Ectodermal cell (in vitro differentiated cells): ENCODE data around the gene CD302. TPM values are rescaled to one million over a fixed set of nuclear protein-coding genes. Genes with fewer than 3 reads are reported as not detected.
"Not testable (repeated sequence)": the region's sequence is repeated elsewhere in the genome, so short reads cannot be mapped to it uniquely, and the experiment has no call there.

ENCODE experiments used
- H3K27ac ChIP-seq: 2 replicates; pipeline ENCODE4 v1.7.0; 2013; ENCODE audit warnings: mild to moderate bottlenecking, low read depth, low read length; ENCODE audit not compliant: insufficient read depth, poor library complexity, severe bottlenecking
- H3K27me3 ChIP-seq: 2 replicates; pipeline ENCODE4 v1.7.0; 2013; ENCODE audit warnings: mild to moderate bottlenecking, low read length; ENCODE audit not compliant: insufficient read depth, control insufficient read depth, poor library complexity, severe bottlenecking
- H3K36me3 ChIP-seq: one replicate; pipeline ENCODE4 v1.7.0; 2013; ENCODE audit warnings: low read length; ENCODE audit not compliant: control insufficient read depth, insufficient read depth
- H3K4me1 ChIP-seq: one replicate; pipeline ENCODE4 v1.7.0; 2013; ENCODE audit warnings: low read length; ENCODE audit not compliant: control insufficient read depth, insufficient read depth
- H3K4me3 ChIP-seq: 2 replicates; pipeline ENCODE4 v1.7.0; 2013; ENCODE audit warnings: low read depth, low read length, control low read depth; ENCODE audit not compliant: insufficient read depth
- H3K9me3 ChIP-seq: 2 replicates; pipeline ENCODE4 v1.7.0; 2013; ENCODE audit warnings: mild to moderate bottlenecking, low read length, moderate library complexity; ENCODE audit not compliant: control insufficient read depth
- whole genome bisulfite sequencing, 2 experiments: methylation state at CpG; one replicate each; pipeline ENCODE4 v1.1.7; 2013; ENCODE audit warnings: missing lambda C conversion rate in 2 of 2; 5-methylcytosine and 5-hydroxymethylcytosine counted together
- polyA plus RNA-seq, 4 experiments: library from polyadenylated mRNA; stranded (reverse); fragments of 50-300 nt; gene quantifications; one replicate each; pipeline ENCODE4 v1.2.3, GENCODE V29; 2013

The CD302 gene, protein sequence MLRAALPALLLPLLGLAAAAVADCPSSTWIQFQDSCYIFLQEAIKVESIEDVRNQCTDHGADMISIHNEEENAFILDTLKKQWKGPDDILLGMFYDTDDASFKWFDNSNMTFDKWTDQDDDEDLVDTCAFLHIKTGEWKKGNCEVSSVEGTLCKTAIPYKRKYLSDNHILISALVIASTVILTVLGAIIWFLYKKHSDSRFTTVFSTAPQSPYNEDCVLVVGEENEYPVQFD
- polyA plus RNA-seq (2013, experiment 1 of 4), result 1.1 TPM
- polyA plus RNA-seq (2013, experiment 2 of 4), result 1.2 TPM
- 1.2 TPM for polyA plus RNA-seq (2013, experiment 3 of 4)
- polyA plus RNA-seq (2013, experiment 4 of 4), result 1.4 TPM

DNA sequence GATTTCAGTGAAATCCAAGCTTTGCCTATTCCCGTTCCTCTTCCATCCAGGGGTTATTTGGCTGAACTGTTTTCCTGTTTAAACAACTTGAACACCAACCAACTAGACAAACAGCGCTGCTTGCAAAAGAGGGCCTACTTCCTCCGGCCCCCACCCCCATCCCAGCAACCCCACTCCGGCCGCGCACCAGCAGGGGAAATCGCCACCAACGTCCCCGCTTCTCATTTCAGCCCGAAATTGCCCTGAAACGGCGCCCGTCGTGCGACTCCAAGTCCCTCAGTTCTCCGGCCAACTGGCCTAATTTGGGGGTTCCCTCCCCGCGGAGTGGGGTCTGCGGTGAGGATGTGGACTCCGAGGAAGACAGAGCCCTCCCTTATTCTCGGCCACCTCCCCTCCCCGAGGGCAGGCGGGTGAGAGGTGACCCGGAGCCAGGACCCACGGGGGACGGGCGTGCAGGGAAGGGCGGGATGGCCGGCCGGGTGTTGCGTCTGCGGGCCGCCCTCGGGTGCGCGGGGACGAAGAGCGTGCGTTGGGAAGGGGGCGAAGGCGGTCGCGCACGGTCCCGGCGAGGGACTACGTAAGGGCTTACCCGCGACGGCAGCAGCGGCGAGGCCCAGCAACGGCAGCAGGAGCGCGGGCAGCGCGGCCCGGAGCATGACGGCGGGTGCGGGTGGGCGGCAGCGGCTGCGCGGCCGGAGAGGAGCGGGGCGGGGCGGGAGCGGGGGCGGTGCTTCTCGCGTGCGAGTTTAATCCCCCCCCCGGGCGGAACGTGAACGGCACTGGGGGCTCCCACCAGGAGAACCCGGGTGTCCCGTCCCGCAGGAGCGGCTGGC lies at the start of gene CD302:
TSS of gene CD302 (minus strand) at position 666 of the 833 bp plus-strand sequence. CDS start at position 656, 10 bp downstream.
- 3 to 4% methylated on average over 82 of the region's 82 CpGs for WGBS, 2 experiments
- no peak within 1 kb of the TSS for H3K27ac ChIP-seq

GRCh38 chr2:159846564-159846963 lies 48.6 kb upstream of the CD302 start:
- no peaks in the 10 kb centered on the region for H3K9me3 ChIP-seq

More for the DNA sequence above, at the start of gene CD302:
- H3K9me3 ChIP-seq, result no peaks in the 10 kb centered on the region
- H3K27me3 ChIP-seq, result peaks cover 47% of the 10 kb centered on the region
- H3K4me3 ChIP-seq, result peak within 1 kb of the TSS; percentile 45
- H3K4me1 ChIP-seq, result no peaks in the 10 kb centered on the region
- no peaks in the 10 kb centered on the region for H3K36me3 ChIP-seq

GRCh38 chr2:159840616-159841015 lies 42.6 kb upstream of the CD302 start:
- Histone ChIP-seq H3K4me1 (no peaks in the 10 kb centered on the region), H3K27me3 (no peaks in the 10 kb centered on the region), H3K4me3 (no peak overlapping the region), H3K36me3 (no peaks in the 10 kb centered on the region), H3K27ac (no peak overlapping the region), H3K9me3 (no peaks in the 10 kb centered on the region)
- 89 to 93% methylated on average over 5 of the region's 5 CpGs for WGBS, 2 experiments

More at GRCh38 chr2:159846564-159846963, 48.6 kb upstream of the CD302 start:
- H3K36me3 ChIP-seq, result no peaks in the 10 kb centered on the region
- H3K27ac ChIP-seq, result no peak overlapping the region
- 100% methylated on average over 1 of the region's 2 CpGs; no CpG with 5 or more reads in 1 of the 2 experiments for WGBS, 2 experiments
- no peaks in the 10 kb centered on the region for H3K4me1 ChIP-seq
- no peaks in the 10 kb centered on the region for H3K27me3 ChIP-seq
- no peak overlapping the region for H3K4me3 ChIP-seq

GRCh38 chr2:159832858-159833257 lies 34.9 kb upstream of the CD302 start:
- Histone ChIP-seq H3K4me3 (no peak overlapping the region), H3K27me3 (peaks cover 56% of the 10 kb centered on the region), H3K9me3 (no peaks in the 10 kb centered on the region), H3K27ac (no peak overlapping the region), H3K4me1 (no peaks in the 10 kb centered on the region), H3K36me3 (no peaks in the 10 kb centered on the region)

DNA sequence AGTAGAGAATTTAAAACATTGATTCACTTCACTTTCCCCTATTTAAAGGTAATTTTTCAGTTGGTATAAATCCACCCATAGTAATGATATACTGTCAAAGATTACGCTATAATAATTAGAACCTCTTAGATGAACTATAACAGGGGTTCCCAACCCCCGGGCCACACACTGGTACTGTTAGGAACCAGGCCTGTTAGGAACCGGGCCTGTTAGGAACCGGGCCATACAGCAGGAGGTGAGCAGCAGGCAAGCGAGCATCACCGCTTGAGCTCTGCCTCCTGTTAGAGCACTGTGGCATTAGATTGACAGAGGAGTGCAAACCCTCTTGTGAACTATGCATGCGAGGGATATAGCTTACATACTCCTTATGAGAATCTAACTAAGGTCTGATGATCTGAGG lies 34.0 kb upstream of the CD302 start:
- 40 to 41% methylated on average over 7 of the region's 7 CpGs for WGBS, 2 experiments
- no peaks in the 10 kb centered on the region for H3K9me3 ChIP-seq
- peaks cover 56% of the 10 kb centered on the region for H3K27me3 ChIP-seq
- H3K27ac ChIP-seq, result no peak overlapping the region
- no peaks in the 10 kb centered on the region for H3K36me3 ChIP-seq
- no peak overlapping the region for H3K4me3 ChIP-seq
- H3K4me1 ChIP-seq, result no peaks in the 10 kb centered on the region

DNA sequence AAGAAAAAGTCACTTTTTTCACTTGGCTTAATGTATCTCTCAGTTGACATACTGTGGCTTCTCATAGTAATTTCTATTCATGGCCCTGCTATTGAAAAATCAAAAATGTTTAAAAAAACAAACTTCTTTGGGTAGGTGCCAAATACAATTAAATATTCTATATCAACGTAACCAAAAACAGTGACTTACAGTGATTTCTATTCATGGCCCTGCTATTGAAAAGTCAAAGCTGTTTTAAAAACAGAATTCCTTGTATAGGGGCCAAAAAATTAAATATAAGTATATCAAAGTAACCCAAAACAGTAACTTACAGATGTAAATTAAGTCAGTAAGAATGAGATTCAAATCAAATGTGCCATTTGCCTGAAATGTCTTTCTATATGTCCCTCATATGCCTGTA lies 31.4 kb upstream of the CD302 start:
- Histone ChIP-seq H3K27me3 (peaks cover 56% of the 10 kb centered on the region), H3K27ac (no peak overlapping the region), H3K9me3 (no peaks in the 10 kb centered on the region), H3K36me3 (no peaks in the 10 kb centered on the region), H3K4me3 (no peak overlapping the region), H3K4me1 (no peaks in the 10 kb centered on the region)
- WGBS, 2 experiments, result 83 to 100% methylated on average over 1 of the region's 1 CpG

DNA sequence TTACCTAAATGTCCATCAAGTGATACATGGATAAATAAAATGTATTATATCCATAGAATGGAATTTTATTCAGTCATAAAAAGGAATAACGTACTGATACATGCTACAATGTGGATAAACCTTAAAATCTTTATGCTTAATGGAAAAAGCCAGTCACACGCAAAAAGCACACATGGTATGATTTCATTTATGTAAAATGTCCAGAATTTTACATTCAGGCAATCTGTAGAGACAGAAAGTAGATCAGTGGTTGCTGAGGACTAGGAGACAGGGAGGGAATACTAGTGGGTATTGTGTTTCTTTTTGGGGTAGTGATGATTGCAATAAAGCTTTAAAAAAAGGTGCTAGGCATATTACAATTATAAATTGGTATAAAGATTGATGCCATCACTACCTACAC lies 30.7 kb upstream of the CD302 start:
- Histone ChIP-seq H3K4me1 (no peaks in the 10 kb centered on the region), H3K27ac (no peak overlapping the region), H3K4me3 (no peak overlapping the region), H3K36me3 (no peaks in the 10 kb centered on the region), H3K9me3 (no peaks in the 10 kb centered on the region), H3K27me3 (peaks cover 50% of the 10 kb centered on the region)
- 89 to 93% methylated on average over 2 of the region's 2 CpGs for WGBS, 2 experiments

DNA sequence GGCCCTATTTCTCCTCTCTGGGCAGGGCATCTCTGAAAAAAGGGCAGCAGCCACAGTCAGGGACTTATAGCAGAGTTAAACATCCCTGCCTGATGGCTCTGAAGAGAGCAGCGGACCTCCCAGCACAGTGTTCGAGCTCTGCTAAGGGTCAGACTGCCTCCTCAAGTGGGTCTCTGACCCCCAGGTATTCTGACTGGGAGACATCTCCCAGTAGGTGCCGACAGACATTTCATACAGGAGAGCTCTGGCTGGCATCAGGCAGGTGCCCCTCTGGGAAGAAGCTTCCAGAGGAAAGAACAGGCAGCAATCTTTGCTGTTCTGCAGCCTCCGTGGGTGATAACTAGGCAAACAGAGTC lies 24.4 kb upstream of the CD302 start:
- not testable (repeated sequence) for H3K4me3 ChIP-seq, H3K27ac ChIP-seq
- WGBS, 2 experiments, result 95 to 98% methylated on average over 4 of the region's 4 CpGs

DNA sequence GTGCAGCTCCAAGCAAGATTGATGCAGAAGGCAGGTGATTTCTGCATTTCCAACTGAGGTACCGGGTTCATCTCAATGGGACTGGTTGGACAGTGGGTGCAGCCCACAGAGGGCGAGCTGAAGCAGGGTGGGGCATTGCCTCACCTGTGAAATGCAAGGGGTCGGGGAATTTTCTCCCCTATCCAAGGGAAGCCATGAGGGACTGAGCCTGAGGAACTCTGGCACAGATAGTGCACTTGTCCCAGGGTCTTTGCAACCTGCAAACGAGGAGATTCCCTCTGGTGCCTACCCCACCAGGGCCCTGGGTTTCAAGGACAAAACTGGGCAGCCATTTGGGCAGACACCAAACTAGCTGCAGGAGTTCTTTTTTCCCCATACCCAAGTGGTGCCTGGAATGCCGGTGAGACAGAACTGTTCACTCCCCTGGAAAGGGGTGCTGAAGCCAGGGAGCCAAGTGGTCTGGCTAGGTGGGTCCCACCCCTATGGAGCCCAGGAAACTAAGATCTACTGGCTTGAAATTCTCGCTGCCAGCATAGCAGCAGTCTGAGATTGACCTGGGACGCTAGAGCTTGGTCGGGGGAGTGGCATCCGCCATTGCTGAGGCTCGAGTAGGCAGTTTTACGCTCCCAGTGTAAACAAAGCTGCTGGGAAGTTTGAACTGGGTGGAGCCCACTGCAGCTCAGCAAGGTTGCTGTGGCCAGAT lies 23.9 kb upstream of the CD302 start:
- not testable (repeated sequence) for H3K27me3 ChIP-seq, H3K4me1 ChIP-seq, H3K9me3 ChIP-seq, H3K4me3 ChIP-seq, H3K27ac ChIP-seq, H3K36me3 ChIP-seq
- 85% methylated on average over 11 of the region's 11 CpGs for WGBS, 2 experiments

More for the DNA sequence above, 24.4 kb upstream of the CD302 start:
- H3K36me3 ChIP-seq, H3K4me1 ChIP-seq, H3K9me3 ChIP-seq, H3K27me3 ChIP-seq: not testable (repeated sequence)

DNA sequence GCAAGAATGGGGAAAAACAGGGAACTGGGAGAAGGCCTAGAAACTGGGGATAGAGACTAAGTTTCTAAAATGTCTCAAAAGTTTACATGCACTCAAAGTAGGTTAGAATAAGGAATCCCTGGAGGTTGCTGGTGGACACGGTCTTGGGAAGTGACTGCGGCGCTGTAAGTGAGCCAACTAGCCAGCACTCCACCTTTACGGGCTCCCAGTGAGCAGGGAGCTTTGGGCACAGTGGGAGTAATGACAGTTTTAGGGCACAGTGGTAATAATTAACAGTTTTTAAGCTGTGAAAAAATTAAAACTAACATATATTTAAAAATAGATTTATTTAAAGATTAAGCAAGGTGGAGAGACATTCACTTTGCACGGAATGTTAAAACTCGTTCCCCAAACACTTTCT lies 20.9 kb upstream of the CD302 start:
- H3K4me1 ChIP-seq, result no peaks in the 10 kb centered on the region
- no peak overlapping the region for H3K27ac ChIP-seq
- no peaks in the 10 kb centered on the region for H3K9me3 ChIP-seq
- H3K4me3 ChIP-seq, result no peak overlapping the region
- 75 to 79% methylated on average over 6 of the region's 6 CpGs for WGBS, 2 experiments
- no peaks in the 10 kb centered on the region for H3K27me3 ChIP-seq
- no peaks in the 10 kb centered on the region for H3K36me3 ChIP-seq
